ENCODE data around the gene DCDC2C.

DNA sequence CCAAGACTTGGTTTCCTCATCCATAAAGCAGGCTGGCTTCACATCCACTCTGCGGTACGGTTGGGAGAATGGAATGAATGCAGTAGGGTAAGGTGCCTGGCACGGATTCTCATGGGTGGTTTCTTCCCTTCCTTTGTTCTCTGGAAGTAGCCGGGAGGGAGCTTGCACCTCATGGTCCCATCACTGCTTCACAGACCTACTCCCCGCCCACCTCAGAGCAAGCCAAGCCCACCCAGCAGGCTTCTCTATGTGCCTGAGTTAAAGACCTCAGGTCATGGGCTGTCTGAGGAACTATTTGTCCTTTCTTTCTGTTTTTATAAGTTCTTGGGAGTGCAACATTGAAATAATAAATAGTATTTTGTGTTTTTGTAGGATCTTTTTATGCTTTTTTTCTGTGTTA, 3.5 kb downstream of the DCDC2C start:
- TF ChIP-seq, protein P1, sequence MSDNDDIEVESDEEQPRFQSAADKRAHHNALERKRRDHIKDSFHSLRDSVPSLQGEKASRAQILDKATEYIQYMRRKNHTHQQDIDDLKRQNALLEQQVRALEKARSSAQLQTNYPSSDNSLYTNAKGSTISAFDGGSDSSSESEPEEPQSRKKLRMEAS (IDR thresholded peaks at IDR 0.05), result no peak
- no peak for TF ChIP-seq RAD21 (IDR thresholded peaks at IDR 0.05; ENCODE audit: low read depth)
- no peak for TF ChIP-seq ZBTB7A (IDR thresholded peaks at IDR 0.05; ENCODE audit: low read depth)
- TF ChIP-seq EGR1 (IDR thresholded peaks at IDR 0.05), result no peak
- no peak for TF ChIP-seq EP300 (IDR thresholded peaks at IDR 0.05; ENCODE audit: borderline replicate concordance)
- TF ChIP-seq TCF12 (IDR thresholded peaks at IDR 0.05; ENCODE audit: low read depth), result no peak
- no peak for TF ChIP-seq NFIC (IDR thresholded peaks at IDR 0.05)
- no peak for TF ChIP-seq CREB1 (IDR thresholded peaks at IDR 0.05; ENCODE audit: low read depth)
- TF ChIP-seq, protein P2, sequence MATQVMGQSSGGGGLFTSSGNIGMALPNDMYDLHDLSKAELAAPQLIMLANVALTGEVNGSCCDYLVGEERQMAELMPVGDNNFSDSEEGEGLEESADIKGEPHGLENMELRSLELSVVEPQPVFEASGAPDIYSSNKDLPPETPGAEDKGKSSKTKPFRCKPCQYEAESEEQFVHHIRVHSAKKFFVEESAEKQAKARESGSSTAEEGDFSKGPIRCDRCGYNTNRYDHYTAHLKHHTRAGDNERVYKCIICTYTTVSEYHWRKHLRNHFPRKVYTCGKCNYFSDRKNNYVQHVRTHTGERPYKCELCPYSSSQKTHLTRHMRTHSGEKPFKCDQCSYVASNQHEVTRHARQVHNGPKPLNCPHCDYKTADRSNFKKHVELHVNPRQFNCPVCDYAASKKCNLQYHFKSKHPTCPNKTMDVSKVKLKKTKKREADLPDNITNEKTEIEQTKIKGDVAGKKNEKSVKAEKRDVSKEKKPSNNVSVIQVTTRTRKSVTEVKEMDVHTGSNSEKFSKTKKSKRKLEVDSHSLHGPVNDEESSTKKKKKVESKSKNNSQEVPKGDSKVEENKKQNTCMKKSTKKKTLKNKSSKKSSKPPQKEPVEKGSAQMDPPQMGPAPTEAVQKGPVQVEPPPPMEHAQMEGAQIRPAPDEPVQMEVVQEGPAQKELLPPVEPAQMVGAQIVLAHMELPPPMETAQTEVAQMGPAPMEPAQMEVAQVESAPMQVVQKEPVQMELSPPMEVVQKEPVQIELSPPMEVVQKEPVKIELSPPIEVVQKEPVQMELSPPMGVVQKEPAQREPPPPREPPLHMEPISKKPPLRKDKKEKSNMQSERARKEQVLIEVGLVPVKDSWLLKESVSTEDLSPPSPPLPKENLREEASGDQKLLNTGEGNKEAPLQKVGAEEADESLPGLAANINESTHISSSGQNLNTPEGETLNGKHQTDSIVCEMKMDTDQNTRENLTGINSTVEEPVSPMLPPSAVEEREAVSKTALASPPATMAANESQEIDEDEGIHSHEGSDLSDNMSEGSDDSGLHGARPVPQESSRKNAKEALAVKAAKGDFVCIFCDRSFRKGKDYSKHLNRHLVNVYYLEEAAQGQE (IDR thresholded peaks at IDR 0.05; ENCODE audit: low read depth), result no peak
- TF ChIP-seq, protein P3, sequence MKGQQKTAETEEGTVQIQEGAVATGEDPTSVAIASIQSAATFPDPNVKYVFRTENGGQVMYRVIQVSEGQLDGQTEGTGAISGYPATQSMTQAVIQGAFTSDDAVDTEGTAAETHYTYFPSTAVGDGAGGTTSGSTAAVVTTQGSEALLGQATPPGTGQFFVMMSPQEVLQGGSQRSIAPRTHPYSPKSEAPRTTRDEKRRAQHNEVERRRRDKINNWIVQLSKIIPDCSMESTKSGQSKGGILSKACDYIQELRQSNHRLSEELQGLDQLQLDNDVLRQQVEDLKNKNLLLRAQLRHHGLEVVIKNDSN (IDR thresholded peaks at IDR 0.05), result no peak

Data from Ishikawa (cell line).